ENCODE data around the gene SGSM1. TPM values are rescaled to one million over a fixed set of nuclear protein-coding genes. Genes with fewer than 3 reads are reported as not detected.
A peak's percentile ranks its signal among the peaks of the same experiment; 100 is the strongest.

SGSM1 gene
- total and polyA plus RNA-seq, 9 of the 15 experiments (the other 6 are each of a cell fraction or from before 2014, with no cell fraction given), result not detected

DNA sequence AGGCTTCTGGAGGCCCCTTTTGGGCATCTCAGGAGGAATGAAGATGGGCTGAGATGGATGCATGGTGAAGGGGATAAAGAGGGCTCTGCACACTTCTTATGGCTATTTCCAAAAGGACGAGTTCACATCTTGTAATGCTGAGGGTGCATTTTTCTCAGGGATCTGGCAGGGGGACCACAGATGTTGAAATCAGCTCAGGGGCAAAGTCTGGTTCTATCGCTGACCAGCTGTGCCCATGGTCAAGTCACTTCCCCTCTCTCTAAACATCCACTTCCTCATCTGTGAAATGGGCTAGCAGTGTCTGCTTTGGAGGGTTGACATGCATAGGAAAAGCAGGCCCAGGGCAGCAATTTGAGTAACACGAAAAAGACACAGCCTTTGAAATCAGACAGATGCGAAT, 114.0 kb downstream of the SGSM1 start (continued):
- TF ChIP-seq, protein P1, sequence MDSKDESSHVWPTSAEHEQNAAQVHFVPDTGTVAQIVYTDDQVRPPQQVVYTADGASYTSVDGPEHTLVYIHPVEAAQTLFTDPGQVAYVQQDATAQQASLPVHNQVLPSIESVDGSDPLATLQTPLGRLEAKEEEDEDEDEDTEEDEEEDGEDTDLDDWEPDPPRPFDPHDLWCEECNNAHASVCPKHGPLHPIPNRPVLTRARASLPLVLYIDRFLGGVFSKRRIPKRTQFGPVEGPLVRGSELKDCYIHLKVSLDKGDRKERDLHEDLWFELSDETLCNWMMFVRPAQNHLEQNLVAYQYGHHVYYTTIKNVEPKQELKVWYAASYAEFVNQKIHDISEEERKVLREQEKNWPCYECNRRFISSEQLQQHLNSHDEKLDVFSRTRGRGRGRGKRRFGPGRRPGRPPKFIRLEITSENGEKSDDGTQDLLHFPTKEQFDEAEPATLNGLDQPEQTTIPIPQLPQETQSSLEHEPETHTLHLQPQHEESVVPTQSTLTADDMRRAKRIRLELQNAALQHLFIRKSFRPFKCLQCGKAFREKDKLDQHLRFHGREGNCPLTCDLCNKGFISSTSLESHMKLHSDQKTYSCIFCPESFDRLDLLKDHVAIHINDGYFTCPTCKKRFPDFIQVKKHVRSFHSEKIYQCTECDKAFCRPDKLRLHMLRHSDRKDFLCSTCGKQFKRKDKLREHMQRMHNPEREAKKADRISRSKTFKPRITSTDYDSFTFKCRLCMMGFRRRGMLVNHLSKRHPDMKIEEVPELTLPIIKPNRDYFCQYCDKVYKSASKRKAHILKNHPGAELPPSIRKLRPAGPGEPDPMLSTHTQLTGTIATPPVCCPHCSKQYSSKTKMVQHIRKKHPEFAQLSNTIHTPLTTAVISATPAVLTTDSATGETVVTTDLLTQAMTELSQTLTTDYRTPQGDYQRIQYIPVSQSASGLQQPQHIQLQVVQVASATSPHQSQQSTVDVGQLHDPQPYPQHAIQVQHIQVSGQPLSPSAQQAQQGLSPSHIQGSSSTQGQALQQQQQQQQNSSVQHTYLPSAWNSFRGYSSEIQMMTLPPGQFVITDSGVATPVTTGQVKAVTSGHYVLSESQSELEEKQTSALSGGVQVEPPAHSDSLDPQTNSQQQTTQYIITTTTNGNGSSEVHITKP (IDR thresholded peaks at IDR 0.05; ENCODE audit: partially characterized antibody), result no peak
- no peak for TF ChIP-seq ZNF354B (CRISPR knock-in tag; IDR thresholded peaks at IDR 0.05)
- TF ChIP-seq CBX5 (IDR thresholded peaks at IDR 0.05; ENCODE audit: borderline replicate concordance, low read depth), result no peak
- TF ChIP-seq, protein P2, sequence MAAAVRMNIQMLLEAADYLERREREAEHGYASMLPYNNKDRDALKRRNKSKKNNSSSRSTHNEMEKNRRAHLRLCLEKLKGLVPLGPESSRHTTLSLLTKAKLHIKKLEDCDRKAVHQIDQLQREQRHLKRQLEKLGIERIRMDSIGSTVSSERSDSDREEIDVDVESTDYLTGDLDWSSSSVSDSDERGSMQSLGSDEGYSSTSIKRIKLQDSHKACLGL (CRISPR knock-in tag; IDR thresholded peaks at IDR 0.05; ENCODE audit: borderline replicate concordance, poor library complexity, severe bottlenecking), result no peak
- TF ChIP-seq, protein P3, sequence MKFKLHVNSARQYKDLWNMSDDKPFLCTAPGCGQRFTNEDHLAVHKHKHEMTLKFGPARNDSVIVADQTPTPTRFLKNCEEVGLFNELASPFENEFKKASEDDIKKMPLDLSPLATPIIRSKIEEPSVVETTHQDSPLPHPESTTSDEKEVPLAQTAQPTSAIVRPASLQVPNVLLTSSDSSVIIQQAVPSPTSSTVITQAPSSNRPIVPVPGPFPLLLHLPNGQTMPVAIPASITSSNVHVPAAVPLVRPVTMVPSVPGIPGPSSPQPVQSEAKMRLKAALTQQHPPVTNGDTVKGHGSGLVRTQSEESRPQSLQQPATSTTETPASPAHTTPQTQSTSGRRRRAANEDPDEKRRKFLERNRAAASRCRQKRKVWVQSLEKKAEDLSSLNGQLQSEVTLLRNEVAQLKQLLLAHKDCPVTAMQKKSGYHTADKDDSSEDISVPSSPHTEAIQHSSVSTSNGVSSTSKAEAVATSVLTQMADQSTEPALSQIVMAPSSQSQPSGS (CRISPR knock-in tag; IDR thresholded peaks at IDR 0.05), result no peak
- TF ChIP-seq RAD21 (CRISPR knock-in tag; conservative IDR thresholded peaks at IDR 0.05 in 1 of 2, IDR thresholded peaks at IDR 0.05 in 1 of 2), result no peak
- TF ChIP-seq COPS2 (conservative IDR thresholded peaks at IDR 0.05), result no peak
- peak; percentile 59 for TF ChIP-seq ZNF316 (IDR thresholded peaks at IDR 0.05)
- TF ChIP-seq ATF1 (CRISPR knock-in tag; IDR thresholded peaks at IDR 0.05), result no peak
- TF ChIP-seq ATF1 (tag; IDR thresholded peaks at IDR 0.05), result no peak
- no peak for TF ChIP-seq GTF2E2 (tag; IDR thresholded peaks at IDR 0.05)
- no peak for TF ChIP-seq ZNF696 (CRISPR knock-in tag; conservative IDR thresholded peaks at IDR 0.05)
- TF ChIP-seq, protein P4, sequence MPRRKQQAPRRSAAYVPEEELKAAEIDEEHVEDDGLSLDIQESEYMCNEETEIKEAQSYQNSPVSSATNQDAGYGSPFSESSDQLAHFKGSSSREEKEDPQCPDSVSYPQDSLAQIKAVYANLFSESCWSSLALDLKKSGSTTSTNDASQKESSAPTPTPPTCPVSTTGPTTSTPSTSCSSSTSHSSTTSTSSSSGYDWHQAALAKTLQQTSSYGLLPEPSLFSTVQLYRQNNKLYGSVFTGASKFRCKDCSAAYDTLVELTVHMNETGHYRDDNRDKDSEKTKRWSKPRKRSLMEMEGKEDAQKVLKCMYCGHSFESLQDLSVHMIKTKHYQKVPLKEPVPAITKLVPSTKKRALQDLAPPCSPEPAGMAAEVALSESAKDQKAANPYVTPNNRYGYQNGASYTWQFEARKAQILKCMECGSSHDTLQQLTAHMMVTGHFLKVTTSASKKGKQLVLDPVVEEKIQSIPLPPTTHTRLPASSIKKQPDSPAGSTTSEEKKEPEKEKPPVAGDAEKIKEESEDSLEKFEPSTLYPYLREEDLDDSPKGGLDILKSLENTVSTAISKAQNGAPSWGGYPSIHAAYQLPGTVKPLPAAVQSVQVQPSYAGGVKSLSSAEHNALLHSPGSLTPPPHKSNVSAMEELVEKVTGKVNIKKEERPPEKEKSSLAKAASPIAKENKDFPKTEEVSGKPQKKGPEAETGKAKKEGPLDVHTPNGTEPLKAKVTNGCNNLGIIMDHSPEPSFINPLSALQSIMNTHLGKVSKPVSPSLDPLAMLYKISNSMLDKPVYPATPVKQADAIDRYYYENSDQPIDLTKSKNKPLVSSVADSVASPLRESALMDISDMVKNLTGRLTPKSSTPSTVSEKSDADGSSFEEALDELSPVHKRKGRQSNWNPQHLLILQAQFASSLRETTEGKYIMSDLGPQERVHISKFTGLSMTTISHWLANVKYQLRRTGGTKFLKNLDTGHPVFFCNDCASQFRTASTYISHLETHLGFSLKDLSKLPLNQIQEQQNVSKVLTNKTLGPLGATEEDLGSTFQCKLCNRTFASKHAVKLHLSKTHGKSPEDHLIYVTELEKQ (CRISPR knock-in tag; IDR thresholded peaks at IDR 0.05), result no peak
- TF ChIP-seq, protein P5, sequence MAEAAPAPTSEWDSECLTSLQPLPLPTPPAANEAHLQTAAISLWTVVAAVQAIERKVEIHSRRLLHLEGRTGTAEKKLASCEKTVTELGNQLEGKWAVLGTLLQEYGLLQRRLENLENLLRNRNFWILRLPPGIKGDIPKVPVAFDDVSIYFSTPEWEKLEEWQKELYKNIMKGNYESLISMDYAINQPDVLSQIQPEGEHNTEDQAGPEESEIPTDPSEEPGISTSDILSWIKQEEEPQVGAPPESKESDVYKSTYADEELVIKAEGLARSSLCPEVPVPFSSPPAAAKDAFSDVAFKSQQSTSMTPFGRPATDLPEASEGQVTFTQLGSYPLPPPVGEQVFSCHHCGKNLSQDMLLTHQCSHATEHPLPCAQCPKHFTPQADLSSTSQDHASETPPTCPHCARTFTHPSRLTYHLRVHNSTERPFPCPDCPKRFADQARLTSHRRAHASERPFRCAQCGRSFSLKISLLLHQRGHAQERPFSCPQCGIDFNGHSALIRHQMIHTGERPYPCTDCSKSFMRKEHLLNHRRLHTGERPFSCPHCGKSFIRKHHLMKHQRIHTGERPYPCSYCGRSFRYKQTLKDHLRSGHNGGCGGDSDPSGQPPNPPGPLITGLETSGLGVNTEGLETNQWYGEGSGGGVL (CRISPR knock-in tag; IDR thresholded peaks at IDR 0.05), result no peak
- no peak for TF ChIP-seq DIDO1 (tag; IDR thresholded peaks at IDR 0.05; ENCODE audit: low read depth)
- TF ChIP-seq, protein P6, sequence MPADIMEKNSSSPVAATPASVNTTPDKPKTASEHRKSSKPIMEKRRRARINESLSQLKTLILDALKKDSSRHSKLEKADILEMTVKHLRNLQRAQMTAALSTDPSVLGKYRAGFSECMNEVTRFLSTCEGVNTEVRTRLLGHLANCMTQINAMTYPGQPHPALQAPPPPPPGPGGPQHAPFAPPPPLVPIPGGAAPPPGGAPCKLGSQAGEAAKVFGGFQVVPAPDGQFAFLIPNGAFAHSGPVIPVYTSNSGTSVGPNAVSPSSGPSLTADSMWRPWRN (IDR thresholded peaks at IDR 0.05; ENCODE audit: low read depth), result no peak
- TF ChIP-seq MAFF (IDR thresholded peaks at IDR 0.05; ENCODE audit: low read length), result 0 out of 2 replicates have a peak, but pooled peaks have one; percentile 14
